ENCODE data around the gene WNT9B.

Gene WNT9B

GRCh38 chr17:46875849-46876352 lies 24.5 kb downstream of the WNT9B start:
- no peak overlapping the region for H3K4me3 ChIP-seq (ENCODE audit: low read length)
- DNase-seq (ENCODE audit: low read depth): no peak
- TF ChIP-seq CTCF (conservative IDR thresholded peaks at IDR 0.05; ENCODE audit: low read depth, low read length): no peak

- TF ChIP-seq CTCF (conservative IDR thresholded peaks at IDR 0.05; ENCODE audit: low read depth, low read length): peak; percentile 38
- no peak overlapping the region for H3K4me3 ChIP-seq (ENCODE audit: low read length)
- no peak for DNase-seq (ENCODE audit: low read depth)
These were observed 25.0 kb downstream of the WNT9B start for GRCh38 chr17:46876353-46876887.

DNA sequence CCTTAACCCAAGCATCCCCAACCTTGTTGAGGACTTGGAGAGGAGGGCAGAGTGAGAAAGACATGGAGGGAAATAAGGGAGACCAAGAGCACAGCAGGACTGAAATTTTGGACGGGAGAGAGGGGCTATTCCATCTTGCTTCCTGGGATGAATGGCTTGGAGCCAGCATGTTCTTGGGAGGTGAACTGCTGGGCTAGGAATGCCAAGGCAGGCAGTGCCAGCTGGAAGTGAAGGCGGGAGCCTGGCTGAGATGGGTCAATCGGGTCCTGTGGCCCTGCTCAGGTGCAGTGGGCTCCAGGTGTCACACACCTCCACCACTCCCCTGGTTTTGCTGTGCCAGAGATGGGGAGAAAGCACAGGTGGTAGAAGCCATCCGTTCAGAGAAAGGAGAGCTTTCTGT lies 25.5 kb downstream of the WNT9B start:
- TF ChIP-seq CTCF (conservative IDR thresholded peaks at IDR 0.05; ENCODE audit: low read depth, low read length): no peak

DNA sequence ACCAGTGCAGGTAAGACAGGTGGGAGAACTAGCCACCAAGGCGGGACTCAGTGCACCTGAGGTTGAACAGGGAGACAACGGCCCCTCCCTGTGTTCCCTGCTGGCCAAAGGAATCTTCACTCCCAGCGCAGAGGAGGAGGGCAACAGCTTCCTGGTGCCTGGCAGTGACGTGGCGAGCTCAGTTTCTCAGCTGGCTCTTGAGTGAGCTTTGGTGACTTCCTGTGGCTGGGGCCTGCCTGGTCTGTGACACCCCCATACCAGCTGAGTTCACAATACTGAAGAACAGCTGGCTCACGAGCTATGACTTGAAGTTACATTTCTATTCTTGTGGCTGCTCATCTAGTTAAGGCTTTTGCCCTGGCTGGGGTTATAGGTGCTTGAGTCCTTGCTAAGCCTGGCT lies 26.1 kb downstream of the WNT9B start:
- TF ChIP-seq CTCF (conservative IDR thresholded peaks at IDR 0.05; ENCODE audit: low read depth, low read length): no peak
- no peak for DNase-seq (ENCODE audit: low read depth)
- H3K4me3 ChIP-seq (ENCODE audit: low read length): no peak overlapping the region

More for the DNA sequence above, 25.5 kb downstream of the WNT9B start:
- no peak for DNase-seq (ENCODE audit: low read depth)
- no peak overlapping the region for H3K4me3 ChIP-seq (ENCODE audit: low read length)

DNA sequence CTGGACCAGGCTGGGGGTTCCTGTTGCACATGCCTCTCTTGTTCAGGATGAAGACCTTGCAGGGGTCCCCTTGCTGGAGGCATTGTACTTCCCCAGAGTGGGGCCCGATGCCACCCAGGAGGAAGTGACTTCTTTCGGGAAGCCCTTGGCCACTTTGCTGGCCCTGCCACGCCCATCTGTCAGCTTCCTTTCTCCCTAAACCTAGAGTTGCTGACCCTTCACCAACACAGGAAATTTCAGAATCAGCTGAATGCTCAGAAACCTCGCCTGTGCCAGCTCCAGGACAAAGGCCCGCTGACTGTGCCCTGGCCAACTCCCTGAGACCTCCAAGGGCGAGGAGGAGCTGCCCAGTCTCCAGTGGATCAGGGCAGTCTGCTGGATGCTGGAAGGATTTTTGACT lies 26.7 kb downstream of the WNT9B start:
- DNase-seq (ENCODE audit: low read depth): no peak
- no peak overlapping the region for H3K4me3 ChIP-seq (ENCODE audit: low read length)
- TF ChIP-seq CTCF (conservative IDR thresholded peaks at IDR 0.05; ENCODE audit: low read depth, low read length): no peak

DNA sequence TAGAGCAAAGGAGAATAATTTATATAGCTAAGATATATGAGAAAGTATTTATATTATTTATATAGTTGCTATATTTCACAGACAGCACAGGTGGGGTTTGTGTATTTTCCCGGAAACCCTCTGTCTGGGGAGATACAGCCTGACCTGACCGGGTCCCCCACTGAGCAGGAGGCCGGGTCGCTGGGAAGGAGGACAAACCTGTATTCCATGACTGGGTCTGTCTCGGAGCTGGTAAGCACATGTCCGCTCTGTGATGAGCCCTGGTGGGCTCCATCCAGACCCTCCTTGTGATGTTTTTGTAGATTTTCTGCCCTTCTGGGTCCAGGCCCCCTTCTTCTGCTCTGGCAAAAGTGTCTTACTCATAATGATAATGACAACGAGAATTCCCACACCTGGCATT lies 27.7 kb downstream of the WNT9B start:
- no peak for DNase-seq (ENCODE audit: low read depth)
- no peak for TF ChIP-seq CTCF (conservative IDR thresholded peaks at IDR 0.05; ENCODE audit: low read depth, low read length)
- H3K4me3 ChIP-seq (ENCODE audit: low read length): no peak overlapping the region

GRCh38 chr17:46881015-46881414 lies 29.6 kb downstream of the WNT9B start:
- TF ChIP-seq CTCF (conservative IDR thresholded peaks at IDR 0.05; ENCODE audit: low read depth, low read length): no peak
- no peak for DNase-seq (ENCODE audit: low read depth)
- H3K4me3 ChIP-seq (ENCODE audit: low read length): no peak overlapping the region

All from retinal pigment epithelial cell (primary cell).